GM19372 (cell line): Measurements from ENCODE around the gene RGMA.
"Not testable (repeated sequence)": the region's sequence is repeated elsewhere in the genome, so short reads cannot be mapped to it uniquely, and the experiment has no call there.

ENCODE experiments used
- ATAC-seq: cut with Tn5 transposase; IDR thresholded peaks from one replicate; pipeline ENCODE4 v1.9.1; 2021; ENCODE audit warnings: mild to moderate bottlenecking, low read depth, moderate library complexity; ENCODE audit not compliant: unreplicated experiment

RGMA gene

GRCh38 chr15:93049914-93050578, 39.0 kb downstream of the RGMA start:
- no peak for ATAC-seq

GRCh38 chr15:93049233-93049632, 39.8 kb downstream of the RGMA start:
- ATAC-seq: no peak

- ATAC-seq: no peak
These were observed 40.3 kb downstream of the RGMA start for GRCh38 chr15:93048759-93049161.

- ATAC-seq: no peak
These were observed 40.6 kb downstream of the RGMA start for GRCh38 chr15:93048426-93048721.

- ATAC-seq: no peak
These were observed 41.2 kb downstream of the RGMA start for GRCh38 chr15:93047621-93048425.

GRCh38 chr15:93046721-93047120, 42.3 kb downstream of the RGMA start:
- no peak for ATAC-seq

GRCh38 chr15:93046120-93046519, 42.9 kb downstream of the RGMA start:
- ATAC-seq: no peak

- no peak for ATAC-seq
These were observed 43.7 kb downstream of the RGMA start for GRCh38 chr15:93045191-93045785.

GRCh38 chr15:93044301-93045190, 44.5 kb downstream of the RGMA start:
- ATAC-seq: no peak

GRCh38 chr15:93043621-93044300, 45.2 kb downstream of the RGMA start:
- no peak for ATAC-seq

GRCh38 chr15:93042691-93043378, 46.2 kb downstream of the RGMA start:
- no peak for ATAC-seq

- no peak for ATAC-seq
These were observed 46.8 kb downstream of the RGMA start for GRCh38 chr15:93042211-93042610.

GRCh38 chr15:93041159-93041547, 47.9 kb downstream of the RGMA start:
- no peak for ATAC-seq

- ATAC-seq: no peak
These were observed 48.5 kb downstream of the RGMA start for GRCh38 chr15:93040288-93041158.

GRCh38 chr15:93039562-93040287, 49.3 kb downstream of the RGMA start:
- not testable (repeated sequence) for ATAC-seq

GRCh38 chr15:93037820-93038705, 50.9 kb downstream of the RGMA start:
- ATAC-seq: no peak
